AG04450 (cell line): ENCODE results near the gene TWIST1. TPM values are rescaled to one million over a fixed set of nuclear protein-coding genes. Genes with fewer than 3 reads are reported as not detected.

Source experiments
- CTCF ChIA-PET: fragments of 300-600, 350-600 bp; formaldehyde crosslinking; extraction: SDS; loops from one replicate; lab custom pipeline; 2022; ENCODE audit warnings: antibody characterized with exemption, inconsistent platforms; lab: Charles Lee
- POLR2A ChIA-PET: fragments of 350-600 bp; formaldehyde crosslinking; extraction: SDS; loops from one replicate; lab custom pipeline; 2021; ENCODE audit warnings: antibody characterized with exemption, inconsistent platforms; lab: Yijun Ruan, JAX
- DNase-seq: peaks from one replicate; pipeline ENCODE4 v3.0.0-alpha.2; 2011; ENCODE audit warnings: low read depth, low spot score
- H3K27ac ChIP-seq: one replicate; pipeline ENCODE4 v1.5.1; 2012; ENCODE audit warnings: low read depth, low read length, control low read depth
- H3K27me3 ChIP-seq: one replicate; pipeline ENCODE4 v1.6.0; 2012; ENCODE audit warnings: low read length; ENCODE audit not compliant: control insufficient read depth, insufficient read depth
- H3K4me3 ChIP-seq: 2 replicates; pipeline ENCODE4 v1.5.1; 2011; ENCODE audit warnings: mild to moderate bottlenecking, low read depth, low read length, control low read depth
- H3K9me3 ChIP-seq: 2 replicates; pipeline ENCODE4 v1.5.1; 2012; ENCODE audit warnings: low read length; ENCODE audit not compliant: control insufficient read depth, insufficient read depth
- CTCF ChIP-seq: IDR thresholded peaks from 2 replicates; pipeline ENCODE4 v1.5.1; 2011; ENCODE audit warnings: low read depth, low read length, control low read depth, inconsistent platforms
- polyA plus RNA-seq: library from polyadenylated mRNA; depleted of rRNA; stranded (reverse); fragments of >200 nt; gene quantifications from 2 replicates; pipeline ENCODE4 v1.2.3, GENCODE V29; 2011

Gene TWIST1
- polyA plus RNA-seq, 1 experiment = 19.4 TPM

GRCh38 chr7:19091550-19092200, 25.8 kb downstream of the TWIST1 start:
- no peak for TF ChIP-seq CTCF
- no peak overlapping the region for H3K27ac ChIP-seq
- DNase-seq = no peak
- no peak overlapping the region for H3K4me3 ChIP-seq
- H3K9me3 ChIP-seq = 0 out of 2 replicates have a peak, but pooled peaks cover 2% of the 10 kb centered on the region
- ChIA-PET CTCF (interaction anchor here (1.0 kb wide), 1 partner anchor 574 kb away, joined by 4 read pairs; no protein-coding TSS in a partner anchor), POLR2A (no interaction called here)
- H3K27me3 ChIP-seq = no peaks in the 10 kb centered on the region

GRCh38 chr7:19090526-19090925, 26.9 kb downstream of the TWIST1 start:
- Histone ChIP-seq H3K27me3 (no peaks in the 10 kb centered on the region), H3K27ac (no peak overlapping the region), H3K9me3 (0 out of 2 replicates have a peak, but pooled peaks cover 2% of the 10 kb centered on the region), H3K4me3 (no peak overlapping the region)
- no peak for TF ChIP-seq CTCF
- ChIA-PET CTCF (interaction anchor here (1.0 kb wide), 1 partner anchor 575 kb away, joined by 4 read pairs; no protein-coding TSS in a partner anchor), POLR2A (no interaction called here)
- no peak for DNase-seq

GRCh38 chr7:19089797-19090196, 27.6 kb downstream of the TWIST1 start:
- H3K9me3 ChIP-seq = 0 out of 2 replicates have a peak, but pooled peaks cover 2% of the 10 kb centered on the region
- no peak overlapping the region for H3K27ac ChIP-seq
- DNase-seq = no peak
- H3K27me3 ChIP-seq = no peaks in the 10 kb centered on the region
- POLR2A ChIA-PET = no interaction called here
- H3K4me3 ChIP-seq = no peak overlapping the region
- CTCF ChIA-PET = no interaction called here
- TF ChIP-seq CTCF = no peak

GRCh38 chr7:19089378-19089777, 28.1 kb downstream of the TWIST1 start:
- Histone ChIP-seq H3K4me3 (no peak overlapping the region), H3K27me3 (no peaks in the 10 kb centered on the region), H3K9me3 (0 out of 2 replicates have a peak, but pooled peaks cover 2% of the 10 kb centered on the region), H3K27ac (no peak overlapping the region)
- no peak for DNase-seq
- CTCF ChIA-PET = no interaction called here
- POLR2A ChIA-PET = no interaction called here
- no peak for TF ChIP-seq CTCF

GRCh38 chr7:19080093-19080492, 37.3 kb downstream of the TWIST1 start:
- POLR2A ChIA-PET = no interaction called here
- no peak for DNase-seq
- Histone ChIP-seq H3K27me3 (no peaks in the 10 kb centered on the region), H3K9me3 (no peaks in the 10 kb centered on the region), H3K4me3 (no peak overlapping the region), H3K27ac (no peak overlapping the region)
- no peak for TF ChIP-seq CTCF
- CTCF ChIA-PET = interaction anchor here (2.0 kb wide), 1 partner anchor 10 kb away, joined by 5 read pairs; no protein-coding TSS in a partner anchor
